Adrenal gland (tissue), 12 donors: ENCODE results near the gene CNTN5. TPM values are rescaled to one million over a fixed set of nuclear protein-coding genes. Genes with fewer than 3 reads are reported as not detected.

Source experiments
- DNase-seq, 7 donors: peaks; one replicate each; pipeline ENCODE4 v3.0.0-alpha.2; 2019 to 2020
- H3K27ac ChIP-seq, 5 donors: fragments of 200-600 bp; sonication (generic) in 4 of 5; 1 replicate in 3 of 5; 2 replicates in 2 of 5; pipeline versions ENCODE4 v1.5.1 to v1.8.0; 2016 to 2020; ENCODE audit warnings: mild to moderate bottlenecking in 1 of 5
- H3K27me3 ChIP-seq: fragments of 200-600 bp; 2 replicates; pipeline ENCODE4 v1.8.0; 2021
- H3K36me3 ChIP-seq, 2 donors: fragments of 200-600 bp; replicated peaks in 1 of 2; 1 replicate in 1 of 2; 2 replicates in 1 of 2; pipeline versions ENCODE4 v1.5.1 to v1.8.0; 2018 to 2022
- H3K4me1 ChIP-seq, 2 donors: fragments of 200-600 bp; replicated peaks in 1 of 2; 1 replicate in 1 of 2; 2 replicates in 1 of 2; pipeline versions ENCODE4 v1.5.1 to v1.8.0; 2018 to 2021
- H3K4me3 ChIP-seq, 4 donors: fragments of 200-600 bp; sonication (generic) in 3 of 4; one replicate each; pipeline ENCODE4 v1.5.1; 2016 to 2018
- H3K9me3 ChIP-seq, 3 donors: fragments of 200-600 bp; sonication (generic) in 1 of 3; replicated peaks in 1 of 3; 1 replicate in 2 of 3; 2 replicates in 1 of 3; pipeline versions ENCODE4 v1.5.1 to v1.8.0; 2016 to 2021
- POLR2A ChIP-seq, 2 donors: fragments of 450-650 bp; IDR thresholded peaks; one replicate each; pipeline ENCODE4 v1.6.1; 2017; ENCODE audit warnings: antibody characterized with exemption in 2 of 2, mild to moderate bottlenecking in 2 of 2, moderate library complexity in 1 of 2
- WGBS, 4 donors: extraction: QIAGEN DNeasy Blood & Tissue Kit in 2 of 4; methylation state at CpG; one replicate each; pipeline versions ENCODE4 v1.1.5 to v1.1.7; 2013 to 2017; 5-methylcytosine and 5-hydroxymethylcytosine counted together
- intact Hi-C, 2 donors: fragments of 100-400 bp; cut with DNase I; formaldehyde crosslinking; loops; one replicate each; pipeline versions ENCODE4 v1.14.1 to v1.15.0; 2022 to 2023
- polyA plus RNA-seq, 3 donors: library from polyadenylated mRNA; stranded (reverse); fragments of 200-250 nt in 2 of 3; fragments of 350-450 nt in 1 of 3; fragmentation: Illumina TruSeq in 1 of 3; extraction: RNeasy Lipid Tissue Mini Kit (QIAGEN cat#74804) in 1 of 3; gene quantifications; one replicate each; pipeline ENCODE4 v1.2.3, GENCODE V29; 2013 to 2014
- total RNA-seq, 9 donors: library from RNA; depleted of rRNA in 4 of 9; stranded (reverse); fragments of >200 nt in 4 of 9; fragments of 120-200 nt in 1 of 9; fragmentation: NEBNext Ultra II Directional in 1 of 9; extraction: Animal tissue kit (Norgen Biotek cat#: 25700) in 1 of 9; gene quantifications; one replicate each; pipeline versions ENCODE4 v1.1.0 to v1.2.4, GENCODE V29; 2013 to 2023
- TF ChIP-seq, protein P1 (sequence below), 6 experiments: fragments of 450-650 bp in 4 of 6; fragments of 200-600 bp in 2 of 6; sonication (generic) in 1 of 6; IDR thresholded peaks; 1 replicate in 5 of 6; 2 replicates in 1 of 6; pipeline versions ENCODE4 v1.5.1 to v1.8.0; 2016 to 2021; ENCODE audit warnings: antibody characterized with exemption in 6 of 6, mild to moderate bottlenecking in 2 of 6, moderate library complexity in 1 of 6
- donor health status: healthy with polysubstance abuse.
- donor health status: Bipolar disorder and iron deficiency.
- donor health status: DM: yes; HTN: yes; CAD: no.
- donor health status: DM: no; HTN: no; CAD: no.
- donor health status: DM: no; HTN: no; CAD: no.
- donor health status: DM: yes; HTN: yes; CAD: no.

CNTN5 gene
- total and polyA plus RNA-seq, 12 donors = 0.07 to 107 (median 0.30) TPM; not detected in 8

DNA sequence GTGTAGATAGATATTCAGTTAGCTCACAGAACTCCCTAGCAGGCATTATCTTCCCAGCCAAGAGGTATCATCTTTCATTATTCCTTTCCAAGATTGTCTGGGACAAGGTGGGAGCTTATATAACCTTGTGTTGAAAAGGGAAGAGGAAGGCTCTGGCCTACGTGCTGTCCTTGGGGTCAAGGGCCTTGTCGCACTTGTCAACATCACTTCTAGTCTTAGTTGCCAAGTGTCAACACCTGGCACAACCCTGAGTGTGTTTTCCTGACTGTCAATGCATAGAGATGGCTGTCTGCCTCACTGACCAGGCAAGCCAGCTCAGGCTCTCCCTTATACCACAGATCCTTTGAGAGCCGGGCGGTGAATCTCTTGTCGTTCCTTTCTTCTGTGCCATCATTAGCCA, 331.9 kb downstream of the CNTN5 start:
- WGBS, 4 donors = 60 to 74% (median 67%) methylated on average over 5 of the region's 5 CpGs
- intact Hi-C loops = no loop called here
- no peaks in the 10 kb centered on the region for H3K9me3 ChIP-seq

DNA sequence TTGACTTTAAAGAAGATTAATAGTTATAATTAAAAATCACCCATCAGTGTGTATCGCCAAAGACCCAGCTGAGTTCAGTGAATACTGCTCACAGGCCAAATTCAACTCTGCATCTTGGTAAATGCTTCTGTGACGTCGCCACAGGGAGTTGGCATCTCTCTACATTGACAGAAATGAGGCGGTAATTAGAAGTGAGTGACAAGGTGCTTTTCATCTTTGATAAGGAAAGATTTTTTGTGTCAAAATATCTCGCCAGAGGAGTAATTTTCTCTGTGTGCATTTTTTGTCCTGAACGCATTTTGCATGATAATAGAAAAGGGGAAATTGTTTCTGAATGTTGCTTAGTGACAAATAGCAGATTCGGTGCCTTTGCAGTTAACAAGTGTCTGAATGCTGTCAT, 345.8 kb downstream of the CNTN5 start:
- TF ChIP-seq, protein P1, sequence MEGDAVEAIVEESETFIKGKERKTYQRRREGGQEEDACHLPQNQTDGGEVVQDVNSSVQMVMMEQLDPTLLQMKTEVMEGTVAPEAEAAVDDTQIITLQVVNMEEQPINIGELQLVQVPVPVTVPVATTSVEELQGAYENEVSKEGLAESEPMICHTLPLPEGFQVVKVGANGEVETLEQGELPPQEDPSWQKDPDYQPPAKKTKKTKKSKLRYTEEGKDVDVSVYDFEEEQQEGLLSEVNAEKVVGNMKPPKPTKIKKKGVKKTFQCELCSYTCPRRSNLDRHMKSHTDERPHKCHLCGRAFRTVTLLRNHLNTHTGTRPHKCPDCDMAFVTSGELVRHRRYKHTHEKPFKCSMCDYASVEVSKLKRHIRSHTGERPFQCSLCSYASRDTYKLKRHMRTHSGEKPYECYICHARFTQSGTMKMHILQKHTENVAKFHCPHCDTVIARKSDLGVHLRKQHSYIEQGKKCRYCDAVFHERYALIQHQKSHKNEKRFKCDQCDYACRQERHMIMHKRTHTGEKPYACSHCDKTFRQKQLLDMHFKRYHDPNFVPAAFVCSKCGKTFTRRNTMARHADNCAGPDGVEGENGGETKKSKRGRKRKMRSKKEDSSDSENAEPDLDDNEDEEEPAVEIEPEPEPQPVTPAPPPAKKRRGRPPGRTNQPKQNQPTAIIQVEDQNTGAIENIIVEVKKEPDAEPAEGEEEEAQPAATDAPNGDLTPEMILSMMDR (IDR thresholded peaks at IDR 0.05) = no peak
- Histone ChIP-seq H3K4me3 (no peak overlapping the region), H3K27me3 (no peaks in the 10 kb centered on the region), H3K4me1 (peaks cover 0 to 7% of the 10 kb centered on the region in 2 donors), H3K27ac (no peak overlapping the region), H3K36me3 (no peaks in the 10 kb centered on the region), H3K9me3 (no peaks in the 10 kb centered on the region)
- WGBS, 4 donors = 84 to 94% (median 90%) methylated on average over 7 of the region's 7 CpGs
- intact Hi-C loops = no loop called here
- DNase-seq = no peak

More for the DNA sequence above, 331.9 kb downstream of the CNTN5 start:
- DNase-seq = no peak
- Histone ChIP-seq H3K36me3 (no peaks in the 10 kb centered on the region), H3K27ac (no peak overlapping the region), H3K27me3 (no peaks in the 10 kb centered on the region), H3K4me3 (no peak overlapping the region), H3K4me1 (no peaks in the 10 kb centered on the region)
- no peak for TF ChIP-seq POLR2A (IDR thresholded peaks at IDR 0.05)
- TF ChIP-seq, protein P1 (IDR thresholded peaks at IDR 0.05) = no peak

DNA sequence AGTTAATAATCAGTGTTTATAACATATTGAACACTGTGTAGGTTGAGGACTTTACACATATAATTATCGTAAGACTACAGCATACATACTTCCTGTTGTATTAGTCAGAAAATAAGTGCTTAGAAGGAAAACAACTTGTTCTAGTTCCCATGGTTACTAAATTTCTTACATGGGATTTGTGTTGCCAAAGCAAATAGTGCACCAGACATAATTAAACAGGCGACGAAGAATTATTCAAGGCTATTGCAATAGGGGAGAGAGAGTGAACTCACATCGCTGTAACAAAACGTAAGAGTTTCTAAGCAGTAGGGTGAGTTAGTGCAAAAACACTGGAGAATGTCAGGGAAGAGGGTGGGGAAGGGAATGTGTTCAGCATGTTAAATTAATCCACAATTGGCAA, 347.8 kb downstream of the CNTN5 start:
- intact Hi-C loops = no loop called here
- H3K36me3 ChIP-seq = no peaks in the 10 kb centered on the region
- H3K27me3 ChIP-seq = no peaks in the 10 kb centered on the region
- H3K27ac ChIP-seq = no peak overlapping the region
- H3K4me3 ChIP-seq = no peak overlapping the region
- 76 to 81% (median 79%) methylated on average over 5 of the region's 5 CpGs for WGBS, 4 donors
- DNase-seq = no peak
- no peaks in the 10 kb centered on the region for H3K9me3 ChIP-seq
- H3K4me1 ChIP-seq = peaks cover 0 to 7% of the 10 kb centered on the region in 2 donors
- no peak for TF ChIP-seq POLR2A (IDR thresholded peaks at IDR 0.05)
- TF ChIP-seq, protein P1 (IDR thresholded peaks at IDR 0.05) = no peak

DNA sequence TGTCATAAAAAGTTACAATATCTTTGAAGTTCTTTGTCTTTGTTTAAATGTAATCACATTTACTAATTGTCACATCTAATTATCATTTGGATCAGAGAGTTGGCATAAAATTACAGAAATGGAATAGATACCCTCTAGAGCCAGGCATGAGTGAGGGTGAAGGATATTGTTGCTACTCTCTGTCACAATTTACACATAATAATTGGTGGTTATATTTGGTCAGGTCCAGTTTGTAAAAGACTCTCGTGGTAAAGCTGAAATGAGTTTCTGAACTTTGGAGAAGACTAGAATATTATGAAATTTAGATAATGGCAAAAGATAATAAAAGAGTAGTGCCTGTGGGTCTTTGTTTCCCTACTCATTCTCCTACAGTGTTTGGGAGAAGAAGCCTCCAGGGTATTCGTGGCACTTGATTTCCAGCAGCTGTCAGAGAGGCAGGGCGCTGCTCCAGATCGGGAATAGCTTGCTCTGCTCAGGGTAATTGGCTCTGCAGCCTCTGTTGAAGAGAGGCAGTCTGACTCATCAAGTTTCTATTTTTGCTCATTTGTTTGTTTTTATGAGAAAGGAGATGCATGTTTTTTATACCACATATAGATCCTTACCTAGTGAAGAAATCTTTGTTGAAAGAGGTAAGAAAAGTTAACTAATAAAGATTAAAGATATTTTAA, 349.9 kb downstream of the CNTN5 start:
- Histone ChIP-seq H3K27ac (no peak overlapping the region), H3K27me3 (no peaks in the 10 kb centered on the region), H3K4me1 (peaks cover 0 to 9% of the 10 kb centered on the region in 2 donors), H3K9me3 (no peaks in the 10 kb centered on the region), H3K4me3 (peak overlapping the region in 1 of 4 donors; percentile 30), H3K36me3 (no peaks in the 10 kb centered on the region)
- intact Hi-C loops = no loop called here
- WGBS, 4 donors = 11 to 22% (median 17%) methylated on average over 4 of the region's 4 CpGs
- DNase-seq = peak; percentile 65 to 88 (median 71)
- TF ChIP-seq, protein P1 (IDR thresholded peaks at IDR 0.05) = no peak
- TF ChIP-seq POLR2A (IDR thresholded peaks at IDR 0.05) = no peak
